ENCODE measurements around the gene CCDC33.

Gene CCDC33

GRCh38 chr15:74270155-74270554 lies 34.0 kb downstream of the CCDC33 start:
- Histone ChIP-seq H3K27ac (ENCODE audit: low read depth, low read length) (no peak overlapping the region), H3K27me3 (ENCODE audit: insufficient read depth, low read length) (peaks cover 74% of the 10 kb centered on the region), H3K4me1 (ENCODE audit: control insufficient read depth, insufficient read depth, low read length, unreplicated experiment) (no peaks in the 10 kb centered on the region), H2AFZ (ENCODE audit: low read length, unreplicated experiment) (no peak overlapping the region), H3K79me2 (ENCODE audit: control insufficient read depth, insufficient read depth, low read length, unreplicated experiment) (no peaks in the 10 kb centered on the region), H3K36me3 (ENCODE audit: insufficient read depth, low read length) (no peaks in the 10 kb centered on the region), H3K4me3 (ENCODE audit: low read depth, low read length) (no peak overlapping the region)

- H3K36me3 ChIP-seq (ENCODE audit: insufficient read depth, low read length), result no peaks in the 10 kb centered on the region
- H2AFZ ChIP-seq (ENCODE audit: low read length, unreplicated experiment), result no peak overlapping the region
- peaks cover 68% of the 10 kb centered on the region for H3K27me3 ChIP-seq (ENCODE audit: insufficient read depth, low read length)
- no peak overlapping the region for H3K4me3 ChIP-seq (ENCODE audit: low read depth, low read length)
- H3K4me1 ChIP-seq (ENCODE audit: control insufficient read depth, insufficient read depth, low read length, unreplicated experiment), result no peaks in the 10 kb centered on the region
- no peaks in the 10 kb centered on the region for H3K79me2 ChIP-seq (ENCODE audit: control insufficient read depth, insufficient read depth, low read length, unreplicated experiment)
- H3K27ac ChIP-seq (ENCODE audit: low read depth, low read length), result no peak overlapping the region
These were observed 34.9 kb downstream of the CCDC33 start for GRCh38 chr15:74270854-74271520.

GRCh38 chr15:74272812-74273211 lies 36.7 kb downstream of the CCDC33 start:
- Histone ChIP-seq H3K4me3 (ENCODE audit: low read depth, low read length) (no peak overlapping the region), H3K4me1 (ENCODE audit: control insufficient read depth, insufficient read depth, low read length, unreplicated experiment) (no peaks in the 10 kb centered on the region), H3K79me2 (ENCODE audit: control insufficient read depth, insufficient read depth, low read length, unreplicated experiment) (no peaks in the 10 kb centered on the region), H3K36me3 (ENCODE audit: insufficient read depth, low read length) (no peaks in the 10 kb centered on the region), H3K27ac (ENCODE audit: low read depth, low read length) (no peak overlapping the region), H3K27me3 (ENCODE audit: insufficient read depth, low read length) (peaks cover 51% of the 10 kb centered on the region), H2AFZ (ENCODE audit: low read length, unreplicated experiment) (no peak overlapping the region)

GRCh38 chr15:74274470-74275038 lies 38.4 kb downstream of the CCDC33 start:
- no peak overlapping the region for H3K27ac ChIP-seq (ENCODE audit: low read depth, low read length)
- no peaks in the 10 kb centered on the region for H3K4me1 ChIP-seq (ENCODE audit: control insufficient read depth, insufficient read depth, low read length, unreplicated experiment)
- H3K27me3 ChIP-seq (ENCODE audit: insufficient read depth, low read length), result peaks cover 37% of the 10 kb centered on the region; the same call in 1 of the 2 replicates

GRCh38 chr15:74275957-74276356 lies 39.8 kb downstream of the CCDC33 start:
- H3K4me3 ChIP-seq (ENCODE audit: low read depth, low read length), result no peak overlapping the region
- no peaks in the 10 kb centered on the region for H3K36me3 ChIP-seq (ENCODE audit: insufficient read depth, low read length)
- peaks cover 34% of the 10 kb centered on the region; the same call in 1 of the 2 replicates for H3K27me3 ChIP-seq (ENCODE audit: insufficient read depth, low read length)
- no peaks in the 10 kb centered on the region for H3K4me1 ChIP-seq (ENCODE audit: control insufficient read depth, insufficient read depth, low read length, unreplicated experiment)
- H2AFZ ChIP-seq (ENCODE audit: low read length, unreplicated experiment), result no peak overlapping the region
- no peaks in the 10 kb centered on the region for H3K79me2 ChIP-seq (ENCODE audit: control insufficient read depth, insufficient read depth, low read length, unreplicated experiment)
- H3K27ac ChIP-seq (ENCODE audit: low read depth, low read length), result no peak overlapping the region

More at GRCh38 chr15:74274470-74275038, 38.4 kb downstream of the CCDC33 start:
- H3K4me3 ChIP-seq (ENCODE audit: low read depth, low read length), result no peak overlapping the region
- H3K36me3 ChIP-seq (ENCODE audit: insufficient read depth, low read length), result no peaks in the 10 kb centered on the region
- H3K79me2 ChIP-seq (ENCODE audit: control insufficient read depth, insufficient read depth, low read length, unreplicated experiment), result no peaks in the 10 kb centered on the region
- H2AFZ ChIP-seq (ENCODE audit: low read length, unreplicated experiment), result no peak overlapping the region

GRCh38 chr15:74276560-74276959 lies 40.4 kb downstream of the CCDC33 start:
- no peak overlapping the region for H3K27ac ChIP-seq (ENCODE audit: low read depth, low read length)
- H3K4me1 ChIP-seq (ENCODE audit: control insufficient read depth, insufficient read depth, low read length, unreplicated experiment), result no peaks in the 10 kb centered on the region
- H3K79me2 ChIP-seq (ENCODE audit: control insufficient read depth, insufficient read depth, low read length, unreplicated experiment), result no peaks in the 10 kb centered on the region
- no peak overlapping the region for H2AFZ ChIP-seq (ENCODE audit: low read length, unreplicated experiment)
- no peak overlapping the region for H3K4me3 ChIP-seq (ENCODE audit: low read depth, low read length)
- H3K27me3 ChIP-seq (ENCODE audit: insufficient read depth, low read length), result peaks cover 34% of the 10 kb centered on the region
- no peaks in the 10 kb centered on the region for H3K36me3 ChIP-seq (ENCODE audit: insufficient read depth, low read length)

GRCh38 chr15:74277242-74277810 lies 41.2 kb downstream of the CCDC33 start:
- Histone ChIP-seq H2AFZ (ENCODE audit: low read length, unreplicated experiment) (no peak overlapping the region), H3K27ac (ENCODE audit: low read depth, low read length) (no peak overlapping the region), H3K27me3 (ENCODE audit: insufficient read depth, low read length) (peaks cover 34% of the 10 kb centered on the region), H3K36me3 (ENCODE audit: insufficient read depth, low read length) (no peaks in the 10 kb centered on the region), H3K79me2 (ENCODE audit: control insufficient read depth, insufficient read depth, low read length, unreplicated experiment) (no peaks in the 10 kb centered on the region), H3K4me3 (ENCODE audit: low read depth, low read length) (no peak overlapping the region), H3K4me1 (ENCODE audit: control insufficient read depth, insufficient read depth, low read length, unreplicated experiment) (no peaks in the 10 kb centered on the region)

- no peak overlapping the region for H3K27ac ChIP-seq (ENCODE audit: low read depth, low read length)
- H3K79me2 ChIP-seq (ENCODE audit: control insufficient read depth, insufficient read depth, low read length, unreplicated experiment), result no peaks in the 10 kb centered on the region
- H3K27me3 ChIP-seq (ENCODE audit: insufficient read depth, low read length), result peaks cover 36% of the 10 kb centered on the region
- no peak overlapping the region for H2AFZ ChIP-seq (ENCODE audit: low read length, unreplicated experiment)
- H3K4me3 ChIP-seq (ENCODE audit: low read depth, low read length), result no peak overlapping the region
- H3K36me3 ChIP-seq (ENCODE audit: insufficient read depth, low read length), result no peaks in the 10 kb centered on the region
- H3K4me1 ChIP-seq (ENCODE audit: control insufficient read depth, insufficient read depth, low read length, unreplicated experiment), result no peaks in the 10 kb centered on the region
These were observed 42.1 kb downstream of the CCDC33 start for GRCh38 chr15:74278207-74278606.

GRCh38 chr15:74281147-74282133 lies 45.3 kb downstream of the CCDC33 start:
- Histone ChIP-seq H3K4me3 (ENCODE audit: low read depth, low read length) (no peak overlapping the region), H3K36me3 (ENCODE audit: insufficient read depth, low read length) (no peaks in the 10 kb centered on the region), H3K27ac (ENCODE audit: low read depth, low read length) (no peak overlapping the region), H3K27me3 (ENCODE audit: insufficient read depth, low read length) (peaks cover 53% of the 10 kb centered on the region), H2AFZ (ENCODE audit: low read length, unreplicated experiment) (no peak overlapping the region), H3K79me2 (ENCODE audit: control insufficient read depth, insufficient read depth, low read length, unreplicated experiment) (no peaks in the 10 kb centered on the region), H3K4me1 (ENCODE audit: control insufficient read depth, insufficient read depth, low read length, unreplicated experiment) (no peaks in the 10 kb centered on the region)

- Histone ChIP-seq H3K36me3 (ENCODE audit: insufficient read depth, low read length) (no peaks in the 10 kb centered on the region), H2AFZ (ENCODE audit: low read length, unreplicated experiment) (no peak overlapping the region), H3K4me3 (ENCODE audit: low read depth, low read length) (no peak overlapping the region), H3K79me2 (ENCODE audit: control insufficient read depth, insufficient read depth, low read length, unreplicated experiment) (no peaks in the 10 kb centered on the region), H3K27me3 (ENCODE audit: insufficient read depth, low read length) (peaks cover 58% of the 10 kb centered on the region), H3K4me1 (ENCODE audit: control insufficient read depth, insufficient read depth, low read length, unreplicated experiment) (no peaks in the 10 kb centered on the region), H3K27ac (ENCODE audit: low read depth, low read length) (no peak overlapping the region)
These were observed 47.2 kb downstream of the CCDC33 start for GRCh38 chr15:74283368-74283767.
